Tibial nerve (tissue), 4 donors: ENCODE data around the gene ZC3H8.

Experiments used
- CTCF ChIP-seq, 5 experiments: fragments of 200-600 bp in 3 of 5; fragments of 450-650 bp in 2 of 5; sonication (generic) in 3 of 5; IDR thresholded peaks; one replicate each; pipeline ENCODE4 v1.5.1; 2016 to 2019; ENCODE audit warnings: antibody characterized with exemption in 5 of 5, mild to moderate bottlenecking in 3 of 5, moderate library complexity in 2 of 5
- EP300 ChIP-seq, 2 donors: sonication (generic); formaldehyde crosslinking; IDR thresholded peaks; one replicate each; pipeline ENCODE4 v1.6.1; 2017; ENCODE audit warnings: antibody characterized with exemption in 2 of 2, mild to moderate bottlenecking in 1 of 2

DNA sequence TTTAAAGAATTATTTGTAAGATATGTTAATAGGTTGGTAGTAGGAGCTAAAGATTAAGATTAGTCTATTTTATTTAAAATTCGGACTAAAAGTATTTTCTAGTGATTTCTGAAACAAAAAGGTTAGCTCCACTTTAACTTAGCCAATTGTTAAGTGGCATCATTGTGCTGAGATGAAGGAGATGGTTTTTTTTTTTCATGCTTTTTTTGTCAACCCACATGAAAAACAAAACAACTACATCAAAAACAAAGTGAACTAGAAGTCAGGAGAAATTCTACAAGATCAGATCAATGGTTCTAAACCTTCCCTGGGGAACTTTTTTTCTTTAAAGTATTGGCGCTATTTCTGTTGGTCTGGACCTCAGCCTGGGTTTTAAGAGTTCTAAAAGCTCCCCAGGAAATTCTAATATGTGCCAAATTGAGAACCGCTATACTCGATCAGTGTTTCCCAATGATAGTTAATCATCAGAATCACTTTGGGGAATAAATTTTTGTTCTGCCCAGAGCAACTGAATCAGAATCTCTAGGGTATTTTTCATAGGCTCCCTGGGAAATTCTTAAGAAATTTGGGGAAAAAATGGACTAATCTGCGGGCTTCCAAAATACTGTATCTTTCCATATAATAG, 22.9 kb upstream of the ZC3H8 start:
- TF ChIP-seq CTCF (IDR thresholded peaks at IDR 0.05) (no peak), EP300 (IDR thresholded peaks at IDR 0.05) (no peak)
